ENCODE results near the gene LSM10.

Gene LSM10

DNA sequence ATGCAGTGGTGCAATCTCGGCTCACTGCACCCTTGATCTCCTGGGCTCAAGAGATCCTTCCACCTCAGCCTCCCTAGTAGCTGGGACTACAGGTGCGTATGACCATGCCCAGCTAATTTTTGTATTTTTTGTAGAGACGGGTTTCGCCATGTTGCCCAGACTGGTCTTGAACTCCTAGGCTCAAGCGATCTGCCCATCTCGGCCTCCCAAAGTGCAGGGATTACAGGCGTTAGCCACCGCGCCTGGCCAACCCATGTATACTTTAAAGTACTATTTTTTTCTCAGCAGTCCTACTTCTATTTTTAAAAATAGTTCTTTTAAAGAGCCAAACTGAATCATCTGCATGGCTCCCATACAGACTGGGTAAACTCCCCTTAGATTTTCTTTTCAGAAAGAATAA is 15.5 kb downstream of the LSM10 start:
- no peak for DNase-seq

DNA sequence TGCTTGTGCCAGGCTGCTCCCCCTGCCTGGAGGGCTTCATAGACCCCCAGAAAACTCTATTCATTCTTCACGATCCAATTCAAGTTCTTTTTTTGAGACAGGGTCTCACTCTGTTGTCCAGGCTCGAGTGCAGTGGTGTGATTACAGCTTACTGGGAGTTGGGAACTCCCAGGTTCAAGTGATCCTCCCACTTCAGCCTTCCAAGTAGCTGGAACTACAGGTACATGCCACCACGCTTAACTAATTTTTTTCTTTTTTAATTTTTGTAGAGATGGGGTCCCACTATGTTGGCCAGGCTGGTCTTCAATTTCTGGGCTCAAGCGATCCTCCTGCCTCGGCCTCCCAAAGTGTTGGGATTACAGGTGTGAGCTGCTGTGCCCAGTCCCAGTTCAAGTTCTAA is 16.3 kb downstream of the LSM10 start:
- DNase-seq = no peak

DNA sequence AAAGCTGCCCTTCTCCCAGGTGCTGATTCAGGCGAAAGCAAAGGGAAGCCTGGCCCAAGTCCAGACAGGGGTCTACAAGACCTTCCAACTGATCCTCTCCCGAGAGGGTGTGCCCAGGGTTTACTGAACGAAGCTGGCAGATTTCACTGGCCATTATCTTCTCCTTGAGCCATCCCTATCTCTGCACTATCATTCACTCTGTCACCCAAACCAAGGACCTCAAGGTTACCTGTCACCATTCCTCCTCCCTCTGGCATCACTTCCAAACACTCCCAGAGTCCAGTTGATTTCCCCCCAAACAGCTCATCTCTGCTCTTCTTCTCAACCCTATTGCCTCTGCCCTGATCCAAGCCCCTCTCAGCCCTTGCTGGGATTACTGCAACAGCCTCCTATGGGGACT is 16.9 kb downstream of the LSM10 start:
- DNase-seq = no peak

DNA sequence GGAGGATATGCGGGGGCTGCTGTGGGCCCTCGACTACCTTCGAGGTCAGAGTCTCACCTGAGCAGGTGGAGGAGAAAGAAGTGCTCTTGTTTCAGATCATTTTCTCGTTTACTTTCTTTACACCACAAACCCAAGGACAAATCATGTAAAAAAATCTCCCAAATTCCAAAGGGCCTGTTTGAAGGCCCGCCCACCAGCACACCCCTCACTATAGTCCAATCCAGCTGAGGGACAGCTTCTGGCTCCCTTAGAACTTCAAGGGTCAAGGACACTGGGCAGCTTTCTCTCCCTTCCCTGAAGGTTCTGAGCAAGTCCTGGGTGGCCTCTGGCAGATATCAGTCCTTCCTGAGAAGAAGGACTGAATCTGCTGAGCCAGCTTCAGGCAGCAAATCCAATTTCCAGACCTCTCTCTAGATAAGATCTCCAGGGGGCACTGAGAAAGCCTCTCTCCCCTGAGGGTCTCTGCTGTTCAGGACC is 17.5 kb downstream of the LSM10 start:
- DNase-seq = no peak

DNA sequence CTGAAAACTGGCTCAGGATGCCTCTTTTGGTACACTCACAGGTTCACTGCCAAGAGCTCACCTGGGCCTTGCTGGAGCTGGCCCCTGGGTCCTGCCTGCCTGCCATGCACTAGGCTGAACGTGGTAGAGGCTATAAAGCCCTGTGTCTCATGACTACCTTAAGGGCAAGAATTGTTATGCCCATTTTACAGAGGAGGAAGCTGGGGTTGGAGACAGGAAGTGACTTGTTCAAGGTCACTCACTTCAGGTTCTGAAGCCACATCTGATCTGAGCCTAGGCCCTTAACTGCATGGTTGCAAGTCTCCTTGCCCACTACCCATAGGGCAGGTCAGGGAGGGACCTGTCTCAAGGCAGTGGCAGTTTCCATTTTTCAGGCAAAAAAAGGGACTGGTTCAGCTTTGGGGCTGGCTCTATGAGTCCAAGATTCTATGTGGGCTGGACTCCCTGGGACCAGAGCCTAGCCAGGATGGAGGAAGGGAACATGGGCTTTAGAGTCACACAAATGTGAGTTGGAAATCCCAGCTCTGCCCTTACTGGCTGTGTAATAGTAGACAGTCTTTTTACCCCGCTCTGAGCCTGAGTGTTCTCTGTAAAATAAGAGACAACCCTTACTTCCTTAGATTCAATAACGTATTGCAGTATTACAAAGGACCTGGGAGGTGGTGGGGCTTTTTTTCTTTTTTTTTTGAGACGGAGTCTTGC is 19.8 kb downstream of the LSM10 start:
- no peak for DNase-seq

DNA sequence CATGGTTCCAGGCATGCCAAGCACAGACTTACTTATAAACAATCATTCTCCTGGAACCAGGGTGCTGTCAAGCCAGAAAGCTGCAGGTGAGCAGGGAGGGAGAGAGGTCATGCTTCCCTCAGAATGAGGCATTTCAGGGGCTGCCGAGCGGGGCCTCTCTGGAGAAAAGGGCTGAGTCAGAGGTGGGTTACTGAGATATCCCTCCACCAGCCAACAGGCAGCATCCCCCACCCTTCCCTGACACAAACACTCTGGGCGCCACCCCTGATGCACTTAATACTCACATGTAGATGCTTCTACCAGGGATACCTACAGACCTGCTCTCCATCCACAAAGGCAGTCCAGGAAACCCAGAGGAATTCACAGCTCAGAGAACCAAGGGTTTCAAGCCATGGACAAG is 25.1 kb downstream of the LSM10 start:
- no peak for DNase-seq

DNA sequence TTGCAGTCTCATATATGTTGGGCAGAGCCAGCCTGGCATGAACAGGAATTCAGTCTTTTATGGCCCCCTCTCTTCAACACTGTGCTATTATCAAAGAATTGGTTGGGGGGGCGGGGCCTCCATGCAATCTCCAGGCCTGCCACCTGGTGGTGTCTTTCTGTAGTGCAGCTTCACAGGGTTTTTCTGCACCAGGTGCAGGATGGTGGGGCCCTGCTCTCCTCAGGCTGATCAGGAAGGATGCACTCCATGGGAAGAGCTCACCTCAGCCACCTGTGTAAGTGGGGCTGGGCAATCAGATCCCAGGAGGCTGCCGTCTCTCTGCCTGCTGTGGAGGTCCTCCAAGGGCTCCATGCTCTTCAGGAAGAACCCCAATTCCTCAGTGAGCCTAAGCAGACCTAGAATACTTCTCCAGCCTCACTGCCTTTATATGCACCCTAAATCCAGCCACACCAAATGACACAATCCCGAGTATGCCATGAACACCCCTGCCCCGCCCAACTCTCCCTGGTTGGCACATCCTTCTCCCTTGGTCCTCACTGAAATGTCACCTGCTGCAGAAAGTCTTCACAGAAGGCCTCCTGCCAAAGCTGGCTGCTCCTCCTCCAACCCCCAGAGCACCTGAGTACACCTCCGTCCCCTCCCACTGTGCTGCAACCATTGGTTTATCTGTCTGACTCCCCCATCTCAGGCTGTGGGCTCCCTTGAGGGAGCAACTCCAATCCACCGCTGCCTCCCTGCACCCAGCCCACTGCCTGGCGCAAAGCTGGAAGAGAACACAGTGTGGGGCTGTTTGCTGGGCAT is 28.4 kb downstream of the LSM10 start:
- peak; percentile 68 for DNase-seq

DNA sequence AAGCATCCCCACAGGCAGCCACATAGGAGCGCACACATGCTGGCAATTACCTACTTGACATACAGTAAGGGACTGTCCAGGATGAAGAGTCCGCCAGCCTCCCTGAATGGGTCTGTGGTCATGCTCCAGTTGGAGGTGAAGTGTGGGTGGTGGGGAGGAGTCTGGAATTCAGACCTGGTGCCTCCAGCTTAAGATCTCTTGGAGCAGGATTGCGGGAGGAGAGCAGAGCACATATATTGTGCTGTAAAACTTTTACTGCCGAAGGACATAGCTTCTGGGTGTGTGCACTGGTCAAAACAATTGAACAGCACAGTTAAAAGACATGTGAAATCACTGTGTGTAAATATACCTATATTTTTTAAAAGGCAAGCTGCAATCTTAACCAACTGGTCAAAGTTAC is 29.9 kb downstream of the LSM10 start:
- no peak for DNase-seq

DNA sequence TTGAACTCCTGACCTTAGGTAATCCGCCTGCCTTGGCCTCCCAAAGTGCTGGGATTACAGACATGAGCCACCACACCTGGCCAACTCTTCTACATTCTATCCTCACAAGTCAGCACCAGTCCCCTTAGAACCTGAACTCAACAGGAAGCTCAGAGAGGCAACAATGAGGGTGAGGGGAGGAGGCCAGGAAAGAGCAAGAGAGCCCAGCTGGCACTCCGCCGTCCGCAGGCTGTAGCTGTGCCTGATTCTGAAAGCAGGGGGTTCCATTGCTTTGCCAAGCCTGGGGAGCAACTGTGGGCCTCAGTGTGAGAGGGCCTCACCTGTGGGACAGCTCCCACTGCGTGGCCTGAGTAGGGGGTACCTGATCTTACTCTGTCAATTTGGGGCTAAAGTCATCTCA is 30.6 kb downstream of the LSM10 start:
- DNase-seq = no peak

DNA sequence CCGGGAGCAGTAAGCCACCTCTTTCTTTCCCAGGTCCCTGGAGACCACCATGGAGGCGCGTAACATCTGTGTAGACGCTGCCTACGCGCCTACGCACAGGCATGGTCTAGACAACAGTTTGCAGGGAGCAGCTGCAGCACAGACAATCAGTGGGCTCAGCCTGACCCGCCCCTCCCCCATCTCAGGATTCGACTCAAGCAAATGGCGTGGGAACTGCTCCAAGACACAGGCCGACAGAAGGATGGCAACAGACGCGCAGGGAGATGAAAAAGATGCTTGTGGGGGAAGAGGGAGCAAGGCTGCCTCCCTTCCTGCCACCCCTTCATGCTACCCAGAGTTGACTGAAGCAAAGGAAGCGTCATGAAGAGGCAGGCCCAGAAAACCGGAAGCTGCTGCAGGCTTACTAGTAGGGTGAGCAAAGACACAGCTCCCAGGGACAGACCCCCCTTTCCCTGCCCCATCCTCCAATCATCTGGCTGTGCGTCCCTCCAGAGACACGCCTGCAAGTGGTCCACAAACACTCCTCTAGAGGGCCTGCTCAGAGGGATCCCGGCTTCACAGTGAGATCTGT is 31.5 kb downstream of the LSM10 start:
- DNase-seq = no peak

DNA sequence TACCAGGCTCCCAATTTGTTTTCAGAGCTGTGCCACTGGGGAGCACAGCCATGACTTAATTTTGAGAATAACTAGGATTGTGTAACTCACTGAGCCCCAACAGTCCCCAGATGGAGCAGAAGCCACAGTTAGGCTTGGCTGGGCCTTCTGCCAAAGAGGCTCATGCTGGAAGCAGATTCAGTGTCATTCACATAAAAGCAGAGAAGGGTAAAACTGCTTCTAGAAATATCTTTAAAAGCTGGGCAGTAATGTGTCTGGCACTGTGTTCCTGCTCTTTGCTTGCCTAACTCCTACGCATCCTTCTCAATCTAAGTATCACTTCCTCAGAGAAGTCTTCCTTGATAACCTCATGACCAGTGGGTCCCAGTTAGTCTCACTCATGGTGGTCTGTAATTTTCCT is 32.3 kb downstream of the LSM10 start:
- DNase-seq = no peak

DNA sequence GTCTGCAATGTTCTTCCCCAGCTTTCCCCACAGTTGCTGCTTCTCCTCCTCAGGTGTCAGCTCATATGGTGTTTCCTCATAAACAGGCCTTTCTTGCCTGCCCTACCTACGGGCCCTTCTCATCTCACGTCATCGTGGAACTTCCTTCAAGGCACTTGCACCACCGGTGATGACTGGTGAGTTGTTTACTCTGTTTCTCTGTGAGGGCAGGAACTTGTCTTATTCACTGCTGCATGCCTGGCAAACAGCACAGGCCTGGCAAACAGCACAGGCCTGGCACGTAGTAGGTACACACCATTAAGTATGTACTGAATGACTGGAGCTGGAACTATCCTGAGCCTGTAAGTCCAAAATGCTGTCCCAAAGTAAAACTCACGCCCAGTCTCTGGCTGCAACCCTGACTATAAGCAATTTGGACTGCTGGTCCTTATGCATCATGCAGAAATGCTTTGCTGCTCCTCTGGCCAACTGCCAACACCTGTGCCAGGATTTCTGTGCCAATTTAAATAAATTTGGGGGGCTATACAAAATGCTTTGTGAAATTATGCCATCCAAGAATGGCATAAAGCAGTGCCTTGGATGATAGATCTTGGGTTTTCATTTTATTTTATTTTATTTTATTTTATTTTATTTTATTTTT is 37.7 kb downstream of the LSM10 start:
- DNase-seq = no peak

DNA sequence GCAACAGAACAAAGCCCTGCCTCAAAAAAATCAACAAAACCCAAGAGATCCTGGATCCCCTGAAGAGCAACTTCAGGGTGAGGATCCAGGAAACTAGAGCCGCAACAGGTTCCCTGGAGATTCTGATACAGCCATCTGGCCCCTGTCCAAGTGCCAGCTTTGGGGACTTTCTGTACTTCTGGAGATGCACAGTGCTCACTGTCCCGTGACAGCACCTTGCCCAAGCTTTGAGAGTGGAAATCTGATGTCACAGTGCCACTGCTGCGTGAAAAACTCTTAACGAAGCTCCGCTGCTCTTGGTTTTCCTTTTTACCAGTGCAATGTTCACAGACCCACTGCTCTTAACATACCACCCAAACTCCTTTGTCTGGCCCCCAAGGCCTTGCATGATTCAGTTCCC is 38.3 kb downstream of the LSM10 start:
- DNase-seq = no peak

DNA sequence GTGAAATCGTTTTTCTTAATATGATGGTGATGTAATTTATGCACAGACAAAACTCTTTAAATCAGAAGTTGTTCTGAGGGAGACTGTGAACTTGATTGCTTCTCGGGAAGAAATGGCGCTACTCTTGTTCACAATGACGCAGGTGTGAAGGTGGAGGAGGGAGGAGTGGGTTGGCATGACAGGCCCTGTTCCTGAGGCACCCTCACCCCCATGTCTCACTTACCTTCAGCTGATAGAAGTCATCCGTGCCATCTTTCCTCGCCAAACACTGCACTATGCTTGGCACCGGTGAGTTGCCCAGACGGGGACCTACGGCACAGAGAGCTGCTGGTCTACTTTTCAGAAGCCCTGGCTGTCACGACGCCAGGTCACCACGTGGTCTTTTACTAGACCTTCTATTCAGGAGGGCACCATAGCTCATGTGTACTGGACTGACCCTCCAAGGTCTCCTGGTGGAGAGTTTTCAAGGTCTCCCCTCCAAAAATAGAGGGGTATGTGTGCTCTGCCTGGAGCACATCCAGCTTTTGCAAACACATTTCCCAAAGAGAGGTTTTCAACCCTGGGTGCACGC is 39.1 kb downstream of the LSM10 start:
- no peak for DNase-seq

DNA sequence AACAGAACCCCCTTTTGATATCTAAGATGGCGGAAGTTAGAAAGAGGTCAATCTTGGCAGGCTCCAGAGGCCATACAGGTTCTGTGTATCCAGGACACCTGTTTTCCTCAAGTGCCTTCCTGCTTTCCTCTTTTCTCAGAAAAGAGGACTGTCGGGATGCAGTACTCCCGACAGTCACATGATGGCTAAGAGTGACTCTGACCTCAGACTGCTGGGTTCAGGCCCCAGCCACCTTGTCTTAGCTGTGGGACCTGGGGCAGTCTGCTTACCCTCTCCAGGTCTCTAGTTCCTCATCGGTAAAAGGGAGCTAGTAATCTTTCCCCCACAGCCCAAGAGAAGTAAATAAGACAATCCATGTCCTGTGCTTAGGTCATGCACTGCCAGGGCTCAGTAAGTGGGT is 41.9 kb downstream of the LSM10 start:
- no peak for DNase-seq

DNA sequence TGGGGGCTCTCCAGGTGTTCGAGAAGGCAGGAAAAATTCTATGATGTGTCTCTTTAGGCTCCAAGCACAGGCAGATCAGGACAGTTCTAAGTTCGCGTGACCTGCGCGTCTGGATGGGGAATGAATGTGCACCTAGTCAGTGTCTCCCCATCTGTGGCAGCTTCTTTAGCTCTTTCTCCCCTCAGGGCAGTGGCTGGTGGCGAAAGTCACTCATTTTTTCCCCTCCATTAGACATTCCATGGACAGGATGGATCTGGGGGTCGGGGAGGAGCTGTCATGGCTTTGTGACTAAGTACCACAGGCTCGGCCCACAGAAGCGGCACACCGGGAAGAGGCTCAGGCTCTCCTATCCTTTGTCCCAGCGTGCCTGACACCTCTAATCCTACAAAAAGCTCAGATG is 43.2 kb downstream of the LSM10 start:
- no peak for DNase-seq

DNA sequence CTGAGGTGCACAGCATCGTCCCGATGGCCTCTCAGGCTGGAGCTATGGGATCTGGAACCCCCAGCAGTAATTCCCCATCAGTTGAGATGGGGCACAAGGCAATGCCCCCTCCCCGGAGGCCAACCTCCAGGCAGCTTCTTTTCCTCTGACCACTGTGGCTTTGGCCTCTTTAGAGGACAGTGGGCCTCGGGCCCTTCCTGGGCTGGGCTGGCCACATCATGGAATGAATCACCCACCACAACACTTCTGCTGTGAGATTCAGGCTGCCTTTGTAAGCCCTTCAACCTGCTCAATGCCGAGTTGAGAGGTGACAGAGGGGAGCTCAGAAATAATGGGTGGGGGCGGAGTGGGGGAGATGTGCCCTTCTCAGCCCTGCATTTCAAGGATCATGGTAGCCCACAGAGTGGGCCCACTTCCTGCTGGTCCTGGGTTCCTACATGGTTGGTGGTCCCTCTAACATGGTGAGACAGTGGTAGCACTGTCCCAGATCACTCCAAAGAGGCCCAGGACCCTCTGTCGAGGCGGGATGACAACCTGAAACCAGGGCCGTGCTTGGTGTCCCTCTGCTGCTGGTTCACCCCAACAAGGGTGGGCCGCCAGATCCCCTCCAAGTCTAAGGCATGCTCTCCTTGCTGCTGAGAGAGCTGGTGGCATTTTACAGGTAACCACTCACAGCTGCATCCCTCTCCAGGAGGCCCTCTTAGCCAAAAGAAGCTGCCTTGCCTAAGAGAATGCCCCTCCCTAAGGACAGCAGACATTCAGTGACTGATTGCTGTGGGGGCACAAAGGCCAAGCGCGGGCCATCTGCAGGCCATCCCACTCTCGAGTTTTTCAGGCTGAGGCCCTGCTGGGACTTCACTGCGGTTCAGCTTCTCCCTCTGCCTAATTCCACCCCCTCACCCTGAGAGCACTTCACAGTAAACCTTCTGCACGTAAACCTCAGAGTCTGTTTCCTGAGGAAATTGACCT is 44.5 kb downstream of the LSM10 start:
- DNase-seq = no peak

DNA sequence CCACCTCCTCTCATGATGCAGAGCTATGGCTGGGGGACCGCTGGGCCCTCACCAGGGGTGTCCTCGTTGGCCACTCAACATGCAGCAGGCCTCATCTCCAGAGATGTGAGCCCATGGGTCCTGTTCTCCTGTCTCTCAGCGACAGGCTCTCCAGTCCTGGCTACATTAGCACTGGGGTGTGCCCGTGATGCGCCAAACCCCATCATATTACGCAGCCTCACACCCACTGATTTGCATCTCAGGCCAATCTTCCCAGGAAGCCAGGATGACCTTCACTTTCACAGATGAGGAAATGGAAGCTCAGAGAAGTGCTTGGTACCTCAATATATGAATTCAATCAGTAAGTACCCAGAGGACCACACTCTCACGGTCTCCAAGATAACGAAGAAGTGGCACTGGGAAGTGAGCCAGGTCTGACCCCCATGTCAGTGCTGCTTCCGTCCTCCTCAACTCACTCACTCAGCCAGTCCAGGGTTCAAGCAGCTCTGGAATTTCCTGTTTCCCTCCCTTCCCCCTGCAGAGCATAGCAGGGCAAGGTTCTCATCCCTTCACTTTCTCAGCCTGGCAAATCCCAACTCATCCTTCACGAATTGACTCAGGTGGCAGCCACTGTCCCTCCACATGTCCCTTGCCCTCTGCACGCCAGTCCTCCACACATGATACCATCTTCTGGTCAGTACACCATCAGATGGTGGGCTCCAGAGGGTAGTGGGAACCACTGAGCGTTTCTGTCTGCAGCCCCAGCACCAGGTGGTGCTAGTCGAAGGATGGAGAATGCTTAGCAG is 45.4 kb downstream of the LSM10 start:
- DNase-seq = no peak

DNA sequence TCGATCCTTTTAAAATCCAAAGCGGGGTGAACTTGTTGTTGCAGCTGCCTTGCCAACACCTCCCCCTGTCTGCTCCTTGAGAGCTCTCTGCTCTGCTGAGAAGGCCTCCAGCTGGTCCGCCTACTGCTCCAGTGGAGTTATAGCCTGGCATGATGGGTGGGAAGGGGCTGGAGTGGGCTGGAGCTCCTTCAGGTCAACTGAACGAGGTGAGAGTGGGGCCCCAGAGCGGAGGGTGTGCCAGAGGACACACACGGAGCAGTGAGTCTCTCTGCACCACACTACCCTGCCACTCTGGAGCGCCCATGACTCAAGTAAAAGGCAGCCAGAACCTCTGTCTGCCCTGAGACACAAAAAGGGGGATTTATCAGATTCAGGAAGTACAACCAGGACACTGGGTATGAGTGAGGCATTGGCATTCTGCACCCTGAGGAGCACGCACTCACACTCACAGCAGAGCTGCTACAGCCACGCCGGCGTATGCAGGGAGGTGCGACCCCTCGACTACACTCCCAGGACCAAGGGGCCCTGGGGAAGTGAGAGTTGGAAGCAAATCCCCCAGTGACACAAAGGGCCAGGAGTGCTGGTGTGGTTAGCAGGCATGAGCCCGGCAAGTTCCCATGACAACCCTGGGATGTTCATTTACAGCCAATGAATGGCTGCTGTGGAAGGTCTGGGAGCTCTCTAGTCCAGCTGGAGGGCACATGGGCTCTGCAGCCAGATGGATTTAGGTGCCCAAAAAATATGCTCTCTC is 46.3 kb downstream of the LSM10 start:
- no peak for DNase-seq

DNA sequence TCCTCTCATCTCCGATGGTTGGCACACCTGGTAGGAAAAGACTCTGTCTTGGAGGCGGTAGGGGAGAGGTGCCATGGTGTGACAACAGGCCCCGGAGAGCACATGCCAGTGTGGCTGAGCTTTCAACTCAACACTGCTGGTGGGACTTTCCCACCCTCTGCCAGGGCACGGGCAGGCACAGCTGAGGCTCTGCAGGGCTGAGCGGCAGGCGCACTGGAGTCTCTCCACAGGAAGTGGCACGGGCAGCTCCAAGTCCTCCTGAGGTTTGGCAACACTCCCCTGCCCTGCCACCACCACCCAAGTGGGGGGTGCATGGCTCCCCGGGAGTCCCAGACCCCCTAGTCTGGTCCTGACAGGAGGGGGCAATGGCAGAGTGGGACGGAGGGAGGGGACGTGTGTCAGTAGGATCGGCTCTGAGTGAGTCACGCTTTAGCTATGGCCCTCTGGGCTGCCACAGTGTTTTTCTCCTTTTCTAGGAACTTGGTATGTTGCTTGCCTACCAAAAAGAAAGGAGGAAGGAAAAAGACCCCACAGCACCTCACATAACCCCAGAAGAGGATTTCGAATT is 47.0 kb downstream of the LSM10 start:
- DNase-seq = no peak

All from NCI-H1092 (cell line).